NOMO-1 (cell line): ENCODE results near the gene REV3L.

Experiments
- DNase-seq, 2 experiments: peaks; one replicate each; lab custom pipeline; 2025; ENCODE audit not compliant: unreplicated experiment in 2 of 2; lab: John Stamatoyannopoulos, UW

Gene REV3L

GRCh38 chr6:111428811-111429210, 54.2 kb downstream of the REV3L start:
- no peak for DNase-seq

GRCh38 chr6:111427341-111428116, 55.5 kb downstream of the REV3L start:
- peak; percentile 40 to 74 for DNase-seq

GRCh38 chr6:111423960-111424846, 58.8 kb downstream of the REV3L start:
- DNase-seq = no peak

DNA sequence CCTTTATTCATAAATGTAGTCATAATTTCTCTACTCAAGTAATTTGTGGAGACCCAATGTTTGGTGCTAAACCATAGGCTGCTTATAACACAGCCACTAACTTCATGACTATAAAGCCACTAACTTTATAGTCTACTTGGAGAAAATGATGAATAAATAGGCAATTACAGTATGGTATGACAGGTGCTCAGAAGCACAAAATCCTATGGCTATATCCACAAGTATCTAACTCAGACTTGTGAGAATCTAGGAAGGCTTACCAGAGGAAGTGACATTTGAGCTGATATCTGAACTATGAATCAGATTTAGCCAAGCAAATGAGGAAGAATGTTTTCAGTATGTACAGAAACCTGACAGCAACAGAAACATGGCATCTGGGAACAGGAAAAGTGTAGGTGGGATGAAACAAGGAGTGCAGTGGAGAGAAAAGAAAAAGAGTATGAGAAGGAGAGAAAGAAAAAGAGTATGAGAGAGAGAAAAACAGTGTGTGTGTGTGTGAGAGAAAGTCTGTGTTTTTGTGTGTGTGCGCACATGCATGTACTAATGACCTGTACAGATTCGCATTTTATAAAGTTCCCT, 59.9 kb downstream of the REV3L start:
- DNase-seq = peak in 1 of 2 experiments; percentile 17

GRCh38 chr6:111418971-111419693, 63.9 kb downstream of the REV3L start:
- DNase-seq = no peak

GRCh38 chr6:111417946-111418345, 65.1 kb downstream of the REV3L start:
- no peak for DNase-seq

GRCh38 chr6:111417181-111417585, 65.8 kb downstream of the REV3L start:
- DNase-seq = no peak

DNA sequence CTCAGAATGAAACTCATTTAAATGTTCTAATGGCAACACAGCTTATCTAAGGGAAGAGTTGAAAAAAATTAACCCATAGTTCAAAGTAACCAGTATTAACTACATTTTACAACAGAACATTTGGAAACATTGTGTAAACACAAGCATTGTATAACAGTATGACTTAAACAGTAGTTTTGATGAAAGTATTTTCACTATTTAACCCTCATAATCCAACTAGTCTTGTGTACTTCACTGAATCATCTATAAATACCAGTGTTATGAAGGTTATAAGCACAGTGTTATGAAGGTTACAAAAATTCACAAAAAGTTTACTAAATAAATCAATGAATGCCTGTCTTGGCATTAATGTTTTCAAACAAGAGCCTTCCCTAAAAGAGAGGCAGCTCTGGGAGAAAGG, 66.5 kb downstream of the REV3L start:
- no peak for DNase-seq

DNA sequence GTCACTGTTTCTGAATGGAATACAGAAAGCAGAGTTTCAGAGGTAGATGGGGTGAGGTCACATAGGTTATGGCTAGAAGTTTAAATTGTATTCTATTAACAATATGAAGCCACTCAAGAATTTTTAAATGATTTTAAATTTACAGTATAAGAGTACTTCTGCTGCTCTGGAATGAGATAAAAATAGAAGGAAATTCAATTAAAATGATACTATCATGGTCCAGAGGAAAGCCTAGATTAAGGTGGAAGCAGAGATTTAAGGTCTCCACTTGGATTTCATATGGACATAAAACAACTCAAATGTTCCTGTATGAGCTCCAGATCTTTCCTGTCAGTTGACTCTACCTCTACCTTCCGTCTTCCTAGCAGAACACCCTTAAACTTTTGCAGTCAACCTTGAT, 68.6 kb downstream of the REV3L start:
- DNase-seq = no peak

GRCh38 chr6:111411978-111412566, 70.9 kb downstream of the REV3L start:
- DNase-seq = peak; percentile 15 to 89

GRCh38 chr6:111411046-111411445, 72.0 kb downstream of the REV3L start:
- no peak for DNase-seq

DNA sequence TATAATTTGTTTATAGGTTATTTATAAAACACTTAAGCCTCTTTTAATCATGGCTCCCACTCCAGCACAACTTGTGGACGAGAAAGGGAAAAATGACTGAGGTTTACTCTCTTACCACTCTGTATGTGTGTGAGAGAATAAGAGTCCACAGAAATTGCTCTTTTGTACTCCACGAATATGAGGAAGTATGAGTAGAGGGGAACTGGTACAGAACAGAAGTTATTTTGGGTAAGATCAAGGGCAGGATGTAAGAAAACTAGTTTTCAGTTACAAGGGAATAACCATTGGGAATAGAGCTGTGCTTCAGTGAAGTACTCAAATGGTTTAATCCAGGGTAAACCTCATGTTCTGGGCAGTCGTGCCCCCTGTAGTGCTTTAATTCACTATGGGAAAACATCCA, 72.6 kb downstream of the REV3L start:
- DNase-seq = peak; percentile 44 to 65

- no peak for DNase-seq
Observed at GRCh38 chr6:111409430-111409829, 73.6 kb downstream of the REV3L start.

GRCh38 chr6:111407686-111408085, 75.3 kb downstream of the REV3L start:
- DNase-seq = no peak

- DNase-seq = peak; percentile 52 to 99
Observed at GRCh38 chr6:111406200-111406721, 76.8 kb downstream of the REV3L start.

- no peak for DNase-seq
Observed at GRCh38 chr6:111403388-111403787, 79.6 kb downstream of the REV3L start.

- DNase-seq = no peak
Observed at GRCh38 chr6:111399626-111400025, 83.4 kb downstream of the REV3L start.

DNA sequence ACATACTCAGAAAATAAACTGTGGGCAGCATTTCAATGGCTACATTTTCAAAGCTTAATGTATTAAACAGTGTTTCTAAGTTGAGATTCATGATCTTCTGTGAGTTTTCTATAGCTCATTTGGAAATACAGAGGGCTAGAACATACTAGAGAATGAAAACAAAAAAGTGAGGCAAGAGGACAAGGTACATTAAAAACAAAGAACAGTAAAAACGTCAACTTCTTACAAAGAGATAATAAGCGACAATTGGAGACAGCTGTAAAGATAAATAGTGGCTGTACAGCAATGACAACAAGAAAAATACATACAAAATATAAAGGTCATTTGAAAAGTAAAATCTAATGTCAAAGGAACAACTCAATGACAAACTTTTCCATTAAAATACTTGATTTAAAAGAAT, 94.3 kb downstream of the REV3L start:
- no peak for DNase-seq

- no peak for DNase-seq
Observed at GRCh38 chr6:111382476-111383294, 100.3 kb downstream of the REV3L start.
